SK-N-SH (cell line): ENCODE results near the gene MTR. TPM values are rescaled to one million over a fixed set of nuclear protein-coding genes. Genes with fewer than 3 reads are reported as not detected.
A peak's percentile ranks its signal among the peaks of the same experiment; 100 is the strongest.

Experiments
- CTCF ChIA-PET: fragments of 300-600, 350-600 bp; formaldehyde crosslinking; extraction: SDS; loops from one replicate; lab custom pipeline; 2021; lab: Yijun Ruan, JAX
- POLR2A ChIA-PET: fragments of 350-600 bp; sonication (Branson Sonifier 250); formaldehyde crosslinking; extraction: SDS; loops from one replicate; lab custom pipeline; 2020; ENCODE audit warnings: antibody characterized with exemption, inconsistent platforms; lab: Yijun Ruan, JAX
- DNase-seq: peaks from one replicate; pipeline ENCODE4 v3.0.0; 2012
- H2AFZ ChIP-seq: fragments of 200-600 bp; sonication (generic); 2 replicates; pipeline ENCODE4 v1.8.1; 2016; ENCODE audit warnings: antibody characterized with exemption, mild to moderate bottlenecking, low read depth
- H3F3A ChIP-seq: fragments of 200-600 bp; sonication (generic); replicated peaks from 2 replicates; pipeline ENCODE3; 2016; ENCODE audit warnings: antibody characterized with exemption, mild to moderate bottlenecking; ENCODE audit not compliant: insufficient read depth
- H3K27ac ChIP-seq, 2 experiments: fragments of 200-500 bp in 1 of 2; fragments of 200-600 bp in 1 of 2; sonication (Bioruptor generic) in 1 of 2; sonication (generic), shearing (Covaris generic) in 1 of 2; 2 replicates each; pipeline versions ENCODE4 v1.5.1 to v1.6.1; 2014 to 2016; ENCODE audit warnings: low read depth in 2 of 2, inconsistent platforms in 1 of 2, low read length in 1 of 2, mild to moderate bottlenecking in 1 of 2, mixed read lengths in 1 of 2
- H3K27me3 ChIP-seq: fragments of 200-600 bp; sonication (generic), shearing (Covaris generic); 2 replicates; pipeline ENCODE4 v1.6.1; 2016; ENCODE audit warnings: mixed run types; ENCODE audit not compliant: insufficient read depth
- H3K36me3 ChIP-seq, 2 experiments: fragments of 200-500 bp in 1 of 2; fragments of 200-600 bp in 1 of 2; sonication (Bioruptor generic) in 1 of 2; sonication (generic) in 1 of 2; replicated peaks in 1 of 2; 2 replicates each; pipeline versions ENCODE3 to v1.5.1; 2014 to 2016; ENCODE audit warnings: low read length in 1 of 2, mild to moderate bottlenecking in 1 of 2; ENCODE audit not compliant: insufficient read depth in 2 of 2, control insufficient read depth in 1 of 2
- H3K4me1 ChIP-seq, 2 experiments: fragments of 200-500 bp in 1 of 2; fragments of 200-600 bp in 1 of 2; sonication (Bioruptor generic) in 1 of 2; sonication (generic), shearing (Covaris generic) in 1 of 2; 2 replicates each; pipeline versions ENCODE4 v1.5.1 to v1.6.1; 2014 to 2016; ENCODE audit warnings: low read depth in 1 of 2, low read length in 1 of 2, mixed run types in 1 of 2; ENCODE audit not compliant: insufficient read depth in 2 of 2, control insufficient read depth in 1 of 2
- H3K4me2 ChIP-seq: fragments of 200-600 bp; sonication (generic), shearing (Covaris generic); 2 replicates; pipeline ENCODE4 v1.6.1; 2017; ENCODE audit warnings: mixed run types
- H3K4me3 ChIP-seq, 2 experiments: fragments of 200-500 bp in 1 of 2; fragments of 200-600 bp in 1 of 2; sonication (Bioruptor generic) in 1 of 2; sonication (generic), shearing (Covaris generic) in 1 of 2; 2 replicates each; pipeline versions ENCODE4 v1.5.1 to v1.8.1; 2014 to 2016; ENCODE audit warnings: low read depth in 2 of 2, inconsistent platforms in 1 of 2, low read length in 1 of 2, mild to moderate bottlenecking in 1 of 2, mixed read lengths in 1 of 2, moderate library complexity in 1 of 2
- H3K79me2 ChIP-seq: fragments of 200-600 bp; sonication (generic); 2 replicates; pipeline ENCODE4 v1.8.1; 2017; ENCODE audit warnings: mild to moderate bottlenecking; ENCODE audit not compliant: insufficient read depth
- H3K9ac ChIP-seq: fragments of 200-600 bp; sonication (generic); 2 replicates; pipeline ENCODE4 v1.6.1; 2017; ENCODE audit warnings: mixed run types
- H3K9me2 ChIP-seq: fragments of 200-600 bp; sonication (generic); 2 replicates; pipeline ENCODE4 v1.6.1; 2017; ENCODE audit warnings: mixed run types
- H3K9me3 ChIP-seq: fragments of 200-600 bp; sonication (generic); 2 replicates; pipeline ENCODE4 v1.6.1; 2017; ENCODE audit warnings: mixed run types, mild to moderate bottlenecking, moderate library complexity
- H4K20me1 ChIP-seq: fragments of 200-600 bp; sonication (generic); 2 replicates; pipeline ENCODE4 v1.6.1; 2017; ENCODE audit warnings: mild to moderate bottlenecking, mixed run types; ENCODE audit not compliant: insufficient read depth
- CTCF ChIP-seq: fragments of 200-600 bp; sonication (generic); IDR thresholded peaks from 2 replicates; pipeline ENCODE4 v1.6.1; 2017; ENCODE audit warnings: antibody characterized with exemption, mild to moderate bottlenecking, moderate library complexity
- EP300 ChIP-seq, 2 experiments: IDR thresholded peaks; 2 replicates each; pipeline versions ENCODE4 v1.4.0 to v1.6.1; 2012; ENCODE audit warnings: borderline replicate concordance in 1 of 2, low read depth in 1 of 2, low read length in 1 of 2
- EZH2phosphoT487 ChIP-seq: fragments of 200-600 bp; sonication (generic); IDR thresholded peaks from 2 replicates; pipeline ENCODE4 v1.6.1; 2017; ENCODE audit warnings: low read depth, mixed run types, mild to moderate bottlenecking, antibody characterized with exemption, moderate library complexity, borderline replicate concordance
- FOSL2 ChIP-seq: IDR thresholded peaks from 2 replicates; pipeline ENCODE4 v1.4.0; 2012; ENCODE audit warnings: low read depth, mild to moderate bottlenecking, moderate library complexity, borderline replicate concordance
- GATA2 ChIP-seq: sonication (generic); formaldehyde crosslinking; IDR thresholded peaks from 2 replicates; pipeline ENCODE4 v1.5.0; 2020; ENCODE audit warnings: mild to moderate bottlenecking, missing genetic modification reagents
- JUND ChIP-seq: IDR thresholded peaks from 2 replicates; pipeline ENCODE4 v1.4.0; 2012
- MXI1 ChIP-seq: IDR thresholded peaks from 2 replicates; pipeline ENCODE4 v1.6.1; 2012; ENCODE audit warnings: mild to moderate bottlenecking, low read depth, low read length, improper control_type of control experiment
- NFIC ChIP-seq: IDR thresholded peaks from 2 replicates; pipeline ENCODE4 v1.4.0; 2012; ENCODE audit warnings: borderline replicate concordance
- PBX3 ChIP-seq: IDR thresholded peaks from 2 replicates; pipeline ENCODE4; 2012
- RAD21 ChIP-seq: IDR thresholded peaks from 2 replicates; pipeline ENCODE4 v1.6.1; 2012; ENCODE audit warnings: mild to moderate bottlenecking, low read length
- RCOR1 ChIP-seq: fragments of 150-350 bp; IDR thresholded peaks from 2 replicates; pipeline ENCODE4 v1.6.1; 2017; ENCODE audit warnings: antibody characterized with exemption, low read length
- RXRA ChIP-seq: IDR thresholded peaks from 2 replicates; pipeline ENCODE4 v1.4.0; 2012; ENCODE audit warnings: low read depth, mild to moderate bottlenecking, borderline replicate concordance
- SIN3A ChIP-seq: IDR thresholded peaks from 2 replicates; pipeline ENCODE4 v1.6.1; 2012; ENCODE audit warnings: low read depth, mild to moderate bottlenecking, low read length, moderate library complexity, borderline replicate concordance
- SMC3 ChIP-seq: IDR thresholded peaks from 2 replicates; pipeline ENCODE4 v1.6.1; 2012; ENCODE audit warnings: low read depth, low read length, improper control_type of control experiment
- TEAD4 ChIP-seq: IDR thresholded peaks from 2 replicates; pipeline ENCODE4 v1.4.0; 2012; ENCODE audit warnings: mild to moderate bottlenecking, borderline replicate concordance; ENCODE audit not compliant: insufficient read depth
- YY1 ChIP-seq: IDR thresholded peaks from 2 replicates; pipeline ENCODE4 v1.4.0; 2012; ENCODE audit warnings: low read depth, mild to moderate bottlenecking
- WGBS: methylation state at CpG from one replicate; pipeline ENCODE4 v1.1.6; 2017; ENCODE audit warnings: low lambda C conversion rate; 5-methylcytosine and 5-hydroxymethylcytosine counted together
- polyA plus RNA-seq, 3 experiments: library from polyadenylated mRNA; depleted of rRNA; stranded (reverse); fragments of >200 nt; gene quantifications; 2 replicates each; pipeline ENCODE4 v1.2.3, GENCODE V29; 2012

The MTR gene
- polyA plus RNA-seq, 1 of the 3 experiments (the other 2 are of a cell fraction), result 5.4 TPM

GRCh38 chr1:236886199-236886598 lies 91.1 kb downstream of the MTR start (continued):
- TF ChIP-seq NFIC (no peak), MXI1 (no peak), RCOR1 (no peak), RXRA (no peak)
- TF ChIP-seq, all 33 proteins: peak for 0

- H3K79me2 ChIP-seq, result no peaks in the 10 kb centered on the region
- no peaks in the 10 kb centered on the region for H3K9me2 ChIP-seq
- H3F3A ChIP-seq, result no peaks in the 10 kb centered on the region
- no peaks in the 10 kb centered on the region for H3K27me3 ChIP-seq
- peaks cover 13 to 64% of the 10 kb centered on the region in 2 experiments for H3K36me3 ChIP-seq
- no peak overlapping the region for H3K4me2 ChIP-seq
- CTCF ChIA-PET, result no interaction called here
- H3K4me3 ChIP-seq, result no peak overlapping the region
- peaks cover 0 to 31% of the 10 kb centered on the region in 2 experiments; a peak in 2 of 4 replicates for H3K4me1 ChIP-seq
- WGBS, result 85% methylated on average over 8 of the region's 8 CpGs
- TF ChIP-seq CTCF (no peak), YY1 (no peak), SIN3A (no peak), RCOR1 (no peak), PBX3 (no peak), GATA2 (CRISPR knock-in tag) (no peak), RXRA (no peak), FOSL2 (no peak), JUND (no peak), TEAD4 (no peak), EP300 (IDR thresholded peaks at IDR 0.05; ENCODE audit: borderline replicate concordance in 1 of 2, low read depth in 1 of 2, low read length in 1 of 2) (no peak)
- H3K9ac ChIP-seq, result no peak overlapping the region
- H3K9me3 ChIP-seq, result no peaks in the 10 kb centered on the region
- H2AFZ ChIP-seq, result no peak overlapping the region
- POLR2A ChIA-PET, result no interaction called here
- H4K20me1 ChIP-seq, result no peaks in the 10 kb centered on the region
- no peak overlapping the region for H3K27ac ChIP-seq
- DNase-seq, result no peak
Measured at GRCh38 chr1:236887081-236887480, 92.0 kb downstream of the MTR start.

GRCh38 chr1:236888126-236888525 lies 93.0 kb downstream of the MTR start:
- Histone ChIP-seq H3K9me3 (no peaks in the 10 kb centered on the region), H3K9ac (no peak overlapping the region), H3K9me2 (no peaks in the 10 kb centered on the region), H3K4me1 (peaks cover 0 to 34% of the 10 kb centered on the region in 2 experiments; a peak in 2 of 4 replicates), H3K79me2 (no peaks in the 10 kb centered on the region), H3K4me2 (no peak overlapping the region), H3K36me3 (peaks cover 12 to 68% of the 10 kb centered on the region in 2 experiments), H3K4me3 (no peak overlapping the region), H4K20me1 (no peaks in the 10 kb centered on the region), H3K27me3 (no peaks in the 10 kb centered on the region), H3F3A (no peaks in the 10 kb centered on the region), H2AFZ (no peak overlapping the region), H3K27ac (peak overlapping the region in 1 of 2 experiments; percentile 44; a peak in 2 of 4 replicates)
- no peak for DNase-seq
- WGBS, result 91% methylated on average over 4 of the region's 4 CpGs
- ChIA-PET POLR2A (no interaction called here), CTCF (interaction anchor here (0.9 to 1.2 kb wide), 2 partner anchors 10 to 498 kb away, joined by 3 to 6 read pairs; no protein-coding TSS in a partner anchor)
- TF ChIP-seq RAD21 (peak; percentile 47), SMC3 (no peak), EZH2phosphoT487 (no peak)
